Small intestine (tissue), 7 donors: ENCODE data around the gene PRKCA. TPM values are rescaled to one million over a fixed set of nuclear protein-coding genes. Genes with fewer than 3 reads are reported as not detected.
A peak's percentile ranks its signal among the peaks of the same experiment; 100 is the strongest.

Source experiments
- DNase-seq, 2 donors: peaks; one replicate each; pipeline versions ENCODE4 v3.0.0 to v3.0.0-alpha.2; 2013
- FAIRE-seq: peaks from 2 replicates; lab custom pipeline; 2012; peaks lifted over from hg19 to GRCh38; lab: Jason Lieb, UNC
- H3K27ac ChIP-seq, 3 donors: one replicate each; pipeline ENCODE4 v1.5.1; 2013; ENCODE audit warnings: low read length in 2 of 3, mild to moderate bottlenecking in 2 of 3, control low read depth in 1 of 3, inconsistent platforms in 1 of 3, low read depth in 1 of 3, moderate library complexity in 1 of 3
- H3K27me3 ChIP-seq, 3 donors: one replicate each; pipeline ENCODE4 v1.6.1; 2013; ENCODE audit warnings: low read length in 3 of 3, inconsistent platforms in 1 of 3; ENCODE audit not compliant: control insufficient read depth in 3 of 3, insufficient read depth in 3 of 3
- H3K36me3 ChIP-seq, 3 donors: one replicate each; pipeline ENCODE4 v1.6.1; 2013; ENCODE audit warnings: low read length in 3 of 3, inconsistent platforms in 1 of 3, low read depth in 1 of 3, mild to moderate bottlenecking in 1 of 3, moderate library complexity in 1 of 3; ENCODE audit not compliant: control insufficient read depth in 3 of 3, insufficient read depth in 2 of 3
- H3K4me1 ChIP-seq, 3 donors: one replicate each; pipeline ENCODE4 v1.6.1; 2013; ENCODE audit warnings: low read length in 2 of 3, inconsistent platforms in 1 of 3, low read depth in 1 of 3, mild to moderate bottlenecking in 1 of 3, moderate library complexity in 1 of 3; ENCODE audit not compliant: control insufficient read depth in 3 of 3, insufficient read depth in 2 of 3
- H3K4me3 ChIP-seq, 3 donors: one replicate each; pipeline ENCODE4 v1.5.1; 2013; ENCODE audit warnings: low read length in 3 of 3, control low read depth in 1 of 3, inconsistent platforms in 1 of 3, low read depth in 1 of 3, mild to moderate bottlenecking in 1 of 3, moderate library complexity in 1 of 3
- H3K9me3 ChIP-seq, 2 donors: one replicate each; pipeline ENCODE4 v1.6.1; 2013; ENCODE audit warnings: low read depth in 1 of 2, low read length in 1 of 2; ENCODE audit not compliant: control insufficient read depth in 2 of 2, insufficient read depth in 1 of 2
- WGBS, 3 donors: extraction: QIAGEN DNeasy Blood & Tissue Kit; methylation state at CpG; one replicate each; pipeline ENCODE4 v1.1.7; 2013; 5-methylcytosine and 5-hydroxymethylcytosine counted together
- polyA plus RNA-seq, 4 donors: library from polyadenylated mRNA; stranded (reverse) in 3 of 4; unstranded in 1 of 4; fragments of 200-250 nt in 3 of 4; fragments of 120-200 nt in 1 of 4; gene quantifications; one replicate each; pipeline versions ENCODE4 v1.2.1 to v1.2.3, GENCODE V29; 2013
- donor health status: healthy with polysubstance abuse.
- donor health status: control.
- donor health status: control.
- donor health status: Bipolar disorder and iron deficiency.
- donor health status: healthy.

PRKCA gene
- polyA plus RNA-seq, 4 donors = 11.3 to 26.6 (median 22.9) TPM

GRCh38 chr17:66281661-66282369, 20.6 kb upstream of the PRKCA start:
- WGBS, 3 donors = 83 to 87% (median 85%) methylated on average over 7 of the region's 7 CpGs
- Histone ChIP-seq H3K4me1 (no peaks in the 10 kb centered on the region), H3K4me3 (no peak overlapping the region), H3K36me3 (no peaks in the 10 kb centered on the region), H3K27ac (no peak overlapping the region), H3K9me3 (no peaks in the 10 kb centered on the region), H3K27me3 (no peaks in the 10 kb centered on the region)
- DNase-seq (no peak), FAIRE-seq (no peak)

GRCh38 chr17:66283296-66283934, 19.0 kb upstream of the PRKCA start:
- no peak for DNase-seq
- FAIRE-seq = no peak
- Histone ChIP-seq H3K4me1 (peaks cover 0 to 2% (median 0%) of the 10 kb centered on the region in 3 donors), H3K27ac (no peak overlapping the region), H3K9me3 (no peaks in the 10 kb centered on the region), H3K27me3 (no peaks in the 10 kb centered on the region), H3K4me3 (no peak overlapping the region), H3K36me3 (no peaks in the 10 kb centered on the region)
- 84 to 88% (median 85%) methylated on average over 6 of the region's 6 CpGs for WGBS, 3 donors

- Histone ChIP-seq H3K4me3 (no peak overlapping the region), H3K36me3 (no peaks in the 10 kb centered on the region), H3K27ac (no peak overlapping the region), H3K4me1 (peaks cover 0 to 2% (median 0%) of the 10 kb centered on the region in 3 donors), H3K27me3 (no peaks in the 10 kb centered on the region), H3K9me3 (no peaks in the 10 kb centered on the region)
- FAIRE-seq (no peak), DNase-seq (no peak)
- WGBS, 3 donors = 67 to 92% (median 80%) methylated on average over 2 of the region's 2 CpGs
These were observed 18.4 kb upstream of the PRKCA start for GRCh38 chr17:66283971-66284370.

- no peak for FAIRE-seq
- no peaks in the 10 kb centered on the region for H3K9me3 ChIP-seq
- H3K36me3 ChIP-seq = no peaks in the 10 kb centered on the region
- H3K4me3 ChIP-seq = no peak overlapping the region
- H3K4me1 ChIP-seq = peaks cover 0 to 2% (median 0%) of the 10 kb centered on the region in 3 donors
- no peaks in the 10 kb centered on the region for H3K27me3 ChIP-seq
- 61 to 73% (median 70%) methylated on average over 2 of the region's 2 CpGs for WGBS, 3 donors
- no peak for DNase-seq
- H3K27ac ChIP-seq = no peak overlapping the region
These were observed 17.3 kb upstream of the PRKCA start for GRCh38 chr17:66285149-66285548.

- H3K9me3 ChIP-seq = no peaks in the 10 kb centered on the region
- no peak overlapping the region for H3K4me3 ChIP-seq
- DNase-seq (peak; percentile 89 to 96), FAIRE-seq (no peak)
- no peaks in the 10 kb centered on the region for H3K27me3 ChIP-seq
- WGBS, 3 donors = 22 to 64% (median 32%) methylated on average over 2 of the region's 2 CpGs
- H3K36me3 ChIP-seq = no peaks in the 10 kb centered on the region
- peaks cover 0 to 2% (median 0%) of the 10 kb centered on the region in 3 donors for H3K4me1 ChIP-seq
- H3K27ac ChIP-seq = peak overlapping the region in 1 of 3 donors; percentile 48
These were observed 14.5 kb upstream of the PRKCA start for GRCh38 chr17:66287911-66288310.

- peaks cover 0 to 2% (median 0%) of the 10 kb centered on the region in 3 donors for H3K4me1 ChIP-seq
- H3K27me3 ChIP-seq = no peaks in the 10 kb centered on the region
- WGBS, 3 donors = 62 to 69% (median 66%) methylated on average over 4 of the region's 4 CpGs
- FAIRE-seq = no peak
- H3K4me3 ChIP-seq = no peak overlapping the region
- no peak overlapping the region for H3K27ac ChIP-seq
- no peaks in the 10 kb centered on the region for H3K9me3 ChIP-seq
- no peaks in the 10 kb centered on the region for H3K36me3 ChIP-seq
- peak in 1 of 2 donors; percentile 33 for DNase-seq
These were observed 12.2 kb upstream of the PRKCA start for GRCh38 chr17:66290101-66290722.

- Histone ChIP-seq H3K9me3 (no peaks in the 10 kb centered on the region), H3K36me3 (no peaks in the 10 kb centered on the region), H3K27ac (no peak overlapping the region), H3K4me1 (peaks cover 0 to 2% (median 0%) of the 10 kb centered on the region in 3 donors), H3K4me3 (no peak overlapping the region), H3K27me3 (no peaks in the 10 kb centered on the region)
- DNase-seq (no peak), FAIRE-seq (no peak)
- WGBS, 3 donors = 60 to 95% (median 80%) methylated on average over 2 to 3 of the region's 3 CpGs
These were observed 10.1 kb upstream of the PRKCA start for GRCh38 chr17:66292353-66292752.

GRCh38 chr17:66296289-66296725, 6.1 kb upstream of the PRKCA start:
- 59 to 74% (median 68%) methylated on average over 6 of the region's 6 CpGs for WGBS, 3 donors
- H3K27ac ChIP-seq = no peak overlapping the region
- no peak for FAIRE-seq
- no peaks in the 10 kb centered on the region for H3K4me1 ChIP-seq
- H3K9me3 ChIP-seq = no peaks in the 10 kb centered on the region
- H3K27me3 ChIP-seq = no peaks in the 10 kb centered on the region
- H3K36me3 ChIP-seq = no peaks in the 10 kb centered on the region
- DNase-seq = no peak
- H3K4me3 ChIP-seq = no peak overlapping the region
